Measurements from ENCODE around the gene PSKH1.
"Not testable (repeated sequence)": the region's sequence is repeated elsewhere in the genome, so short reads cannot be mapped to it uniquely, and the experiment has no call there.

PSKH1 gene

GRCh38 chr16:67927131-67927941 is 34.3 kb downstream of the PSKH1 start:
- no peak for DNase-seq

- DNase-seq: no peak
These were observed 35.1 kb downstream of the PSKH1 start for GRCh38 chr16:67928147-67928546.

GRCh38 chr16:67928561-67929364 is 35.7 kb downstream of the PSKH1 start:
- DNase-seq: peak; percentile 75

- no peak for DNase-seq
These were observed 37.1 kb downstream of the PSKH1 start for GRCh38 chr16:67930191-67930590.

GRCh38 chr16:67930678-67931211 is 37.7 kb downstream of the PSKH1 start:
- no peak for DNase-seq

GRCh38 chr16:67931712-67932461 is 38.8 kb downstream of the PSKH1 start, which contains the start of gene CTRL:
CTRL (minus strand) TSS chr16:67931862; CDS start chr16:67931852, 10 bp downstream.
- DNase-seq: no peak

- no peak for DNase-seq
These were observed 39.4 kb downstream of the PSKH1 start for GRCh38 chr16:67932462-67932840.

GRCh38 chr16:67933805-67934204 is 40.8 kb downstream of the PSKH1 start:
- no peak for DNase-seq

GRCh38 chr16:67934306-67935100 is 41.4 kb downstream of the PSKH1 start:
- no peak for DNase-seq

- DNase-seq: no peak
These were observed 42.0 kb downstream of the PSKH1 start for GRCh38 chr16:67935101-67935401.

GRCh38 chr16:67935402-67936123 is 42.5 kb downstream of the PSKH1 start:
- DNase-seq: peak; percentile 94

GRCh38 chr16:67936124-67936879 is 43.2 kb downstream of the PSKH1 start, which contains the start of gene PSMB10:
PSMB10 (minus strand) TSS chr16:67936850; CDS start chr16:67936749, 101 bp downstream.
- DNase-seq: no peak

- DNase-seq: peak; percentile 71
These were observed 44.0 kb downstream of the PSKH1 start for GRCh38 chr16:67936880-67937605.

GRCh38 chr16:67937713-67938112 is 44.7 kb downstream of the PSKH1 start:
- not testable (repeated sequence) for DNase-seq

GRCh38 chr16:67939507-67940445 is 46.7 kb downstream of the PSKH1 start:
- DNase-seq: peak; percentile 56

- DNase-seq: no peak
These were observed 47.5 kb downstream of the PSKH1 start for GRCh38 chr16:67940446-67941089.

GRCh38 chr16:67941469-67942199 is 48.6 kb downstream of the PSKH1 start:
- DNase-seq: no peak

- no peak for DNase-seq
These were observed 49.1 kb downstream of the PSKH1 start for GRCh38 chr16:67942200-67942509.
